GM12874 (cell line): ENCODE measurements around the gene FARP1.

Source experiments
- CTCF ChIP-seq: IDR thresholded peaks from 2 replicates; pipeline ENCODE4 v1.5.1; 2011; ENCODE audit warnings: low read depth, mild to moderate bottlenecking, control low read depth, low read length, moderate library complexity; ENCODE audit not compliant: insufficient read depth

Gene FARP1

GRCh38 chr13:98171900-98172589, 29.2 kb downstream of the FARP1 start:
- no peak for TF ChIP-seq CTCF

GRCh38 chr13:98172590-98173422, 29.9 kb downstream of the FARP1 start:
- TF ChIP-seq CTCF: no peak

GRCh38 chr13:98173431-98174152, 30.7 kb downstream of the FARP1 start:
- no peak for TF ChIP-seq CTCF

GRCh38 chr13:98174307-98174706, 31.4 kb downstream of the FARP1 start:
- no peak for TF ChIP-seq CTCF

- TF ChIP-seq CTCF: no peak
Measured at GRCh38 chr13:98175043-98175442, 32.1 kb downstream of the FARP1 start.

GRCh38 chr13:98175823-98176222, 32.9 kb downstream of the FARP1 start:
- no peak for TF ChIP-seq CTCF
